Endodermal cell (in vitro differentiated cells): ENCODE measurements around the gene LRRC27. TPM values are rescaled to one million over a fixed set of nuclear protein-coding genes. Genes with fewer than 3 reads are reported as not detected.
A peak's percentile ranks its signal among the peaks of the same experiment; 100 is the strongest.

Experiments
- DNase-seq: peaks from one replicate; pipeline ENCODE4 v3.0.0-alpha.2; 2017
- H3K27ac ChIP-seq: 2 replicates; pipeline ENCODE4 v1.5.1; 2013; ENCODE audit warnings: mild to moderate bottlenecking, low read depth, low read length, moderate library complexity
- H3K27me3 ChIP-seq: 2 replicates; pipeline ENCODE4 v1.6.1; 2013; ENCODE audit warnings: mild to moderate bottlenecking, low read length, moderate library complexity; ENCODE audit not compliant: insufficient read depth, control insufficient read depth, poor library complexity, severe bottlenecking
- H3K36me3 ChIP-seq: 2 replicates; pipeline ENCODE4 v1.7.0; 2013; ENCODE audit warnings: mild to moderate bottlenecking, low read length, moderate library complexity; ENCODE audit not compliant: control insufficient read depth, insufficient read depth
- H3K4me1 ChIP-seq: one replicate; pipeline ENCODE4 v1.7.0; 2013; ENCODE audit warnings: low read length; ENCODE audit not compliant: control insufficient read depth, insufficient read depth
- H3K4me3 ChIP-seq: 2 replicates; pipeline ENCODE4 v1.5.1; 2013; ENCODE audit warnings: mild to moderate bottlenecking, low read length, moderate library complexity
- H3K9ac ChIP-seq: 2 replicates; pipeline ENCODE4 v1.6.1; 2013; ENCODE audit warnings: mild to moderate bottlenecking, low read length, moderate library complexity; ENCODE audit not compliant: poor library complexity, severe bottlenecking; ENCODE audit errors: extremely low read depth
- H3K9me3 ChIP-seq: 2 replicates; pipeline ENCODE4 v1.6.1; 2013; ENCODE audit warnings: mild to moderate bottlenecking, low read length, moderate library complexity; ENCODE audit not compliant: control insufficient read depth
- H3K27ac Mint-ChIP-seq: 2 replicates; pipeline ENCODE4 v1.8.0; 2020; ENCODE audit warnings: mixed read lengths
- H3K27me3 Mint-ChIP-seq: 2 replicates; pipeline ENCODE4 v1.8.0; 2021; ENCODE audit warnings: mild to moderate bottlenecking, mixed read lengths; ENCODE audit not compliant: insufficient read depth
- H3K36me3 Mint-ChIP-seq: 2 replicates; pipeline ENCODE4 v1.8.0; 2020; ENCODE audit warnings: low read depth, mixed read lengths
- H3K4me1 Mint-ChIP-seq: 2 replicates; pipeline ENCODE4 v1.8.0; 2020; ENCODE audit warnings: mixed read lengths
- H3K4me3 Mint-ChIP-seq: 2 replicates; pipeline ENCODE4 v1.8.0; 2020; ENCODE audit warnings: mild to moderate bottlenecking, moderate library complexity, mixed read lengths
- H3K9me3 Mint-ChIP-seq: 2 replicates; pipeline ENCODE4 v1.8.0; 2020; ENCODE audit warnings: mild to moderate bottlenecking, mixed read lengths
- CTCF ChIP-seq: fragments of 200-600 bp; sonication (generic); conservative IDR thresholded peaks from 2 replicates; pipeline ENCODE4 v1.5.0; 2021; ENCODE audit warnings: antibody characterized with exemption, mild to moderate bottlenecking
- WGBS, 2 experiments: methylation state at CpG; one replicate each; pipeline versions ENCODE4 v1.1.5 to v1.1.7; 2013; ENCODE audit warnings: missing lambda C conversion rate in 2 of 2, mixed read lengths in 1 of 2; ENCODE audit not compliant: insufficient coverage in 1 of 2, insufficient read length in 1 of 2; 5-methylcytosine and 5-hydroxymethylcytosine counted together
- total RNA-seq, 2 donors: library from RNA; stranded (reverse); fragmentation: NEBNext Ultra II Directional in 1 of 2; extraction: Animal tissue kit (Norgen Biotek cat#: 25700) in 1 of 2; gene quantifications; 2 replicates in 1 of 2; 3 replicates in 1 of 2; pipeline ENCODE4 v1.2.1, GENCODE V29; 2021

Gene LRRC27
- total RNA-seq, 2 donors from 2014 or later: 10.3 to 14.6 TPM

DNA sequence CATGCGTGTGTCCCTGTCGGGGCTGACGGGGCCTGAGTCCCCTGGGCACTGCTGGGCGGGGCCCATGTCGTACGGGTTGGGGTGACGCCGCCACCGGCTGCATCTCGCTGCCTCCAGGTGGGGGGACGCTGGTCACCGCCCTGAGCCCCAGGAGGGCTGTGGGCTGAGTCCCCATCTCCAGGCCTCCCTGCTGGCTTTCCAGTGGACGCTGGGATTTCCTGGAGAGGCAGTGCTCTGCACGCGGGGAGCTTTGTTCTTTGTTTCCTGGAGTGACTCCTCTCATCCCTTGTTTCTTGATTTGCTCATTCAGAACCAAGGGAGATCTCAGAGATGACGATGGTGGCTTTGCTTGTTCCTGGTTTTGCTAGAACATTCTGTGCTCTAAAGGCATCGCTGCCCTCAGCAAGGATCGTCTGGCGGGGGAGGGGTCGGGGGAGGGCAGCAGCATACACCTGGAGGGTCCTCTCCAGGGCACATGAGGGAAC lies 86.0 kb downstream of the LRRC27 start:
- no peaks in the 10 kb centered on the region for H3K36me3 ChIP-seq
- H3K4me3 ChIP-seq: no peak overlapping the region
- peaks cover 22% of the 10 kb centered on the region for H3K4me1 Mint-ChIP-seq
- H3K4me1 ChIP-seq: peaks cover 11% of the 10 kb centered on the region
- no peak for DNase-seq
- peaks cover 5% of the 10 kb centered on the region for H3K36me3 Mint-ChIP-seq
- H3K27ac ChIP-seq: no peak overlapping the region
- no peaks in the 10 kb centered on the region for H3K9me3 ChIP-seq
- no peak overlapping the region for H3K9ac ChIP-seq
- no peaks in the 10 kb centered on the region for H3K27me3 Mint-ChIP-seq
- no peaks in the 10 kb centered on the region for H3K9me3 Mint-ChIP-seq
- H3K27me3 ChIP-seq: no peaks in the 10 kb centered on the region
- WGBS, 2 experiments: 80 to 86% methylated on average over 18 to 20 of the region's 20 CpGs
- H3K4me3 Mint-ChIP-seq: no peak overlapping the region
- TF ChIP-seq CTCF: no peak
- H3K27ac Mint-ChIP-seq: peak overlapping the region; percentile 84

DNA sequence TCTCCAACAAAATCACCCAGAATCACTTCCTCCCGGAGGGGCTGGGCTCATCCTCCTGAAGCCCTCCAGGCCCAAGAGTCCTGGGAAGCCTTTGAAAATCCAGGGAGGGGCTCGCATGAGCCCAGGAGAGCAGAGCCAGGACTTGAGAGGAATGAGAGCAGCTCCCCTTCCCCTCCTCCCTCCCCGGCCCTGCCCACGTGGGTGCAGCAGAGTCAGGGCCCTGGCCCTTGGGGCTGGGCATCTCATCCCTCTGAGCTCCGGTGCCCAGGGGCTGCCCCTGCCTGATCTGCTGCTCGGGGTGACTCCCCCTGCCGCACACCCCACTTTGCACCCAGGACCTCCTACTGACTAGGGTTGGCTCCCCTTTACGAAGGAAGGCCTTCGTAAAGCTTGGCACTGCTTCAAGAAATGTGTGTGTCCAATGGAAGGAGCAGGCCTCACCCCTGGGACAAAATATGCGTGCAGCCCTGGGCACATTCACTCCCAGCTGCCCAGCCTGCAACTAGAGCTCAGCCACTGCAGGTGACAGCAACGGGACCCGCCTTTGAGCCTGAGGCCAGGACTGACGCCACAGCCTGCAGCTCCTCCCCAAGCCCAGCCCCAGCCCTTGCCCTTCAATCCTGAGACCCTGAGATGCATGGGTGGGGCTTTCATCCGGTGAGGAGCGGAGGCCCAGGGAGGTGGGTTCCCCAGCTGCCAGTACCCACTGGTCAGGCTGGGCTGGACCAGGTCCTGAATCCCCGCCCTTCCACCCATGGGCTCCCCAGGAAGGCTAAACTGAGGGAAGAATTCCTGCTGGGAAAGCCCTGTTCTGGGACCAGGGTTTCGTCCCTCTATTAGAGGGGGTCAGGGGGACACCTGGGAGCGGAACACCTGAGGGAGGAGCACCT lies 86.8 kb downstream of the LRRC27 start:
- H3K4me3 Mint-ChIP-seq: no peak overlapping the region
- peak overlapping the region; percentile 30 for H3K27ac ChIP-seq
- H3K4me3 ChIP-seq: no peak overlapping the region

More for the DNA sequence above, 86.8 kb downstream of the LRRC27 start:
- H3K4me1 ChIP-seq: peaks cover 11% of the 10 kb centered on the region
- Mint-ChIP-seq H3K9me3 (no peaks in the 10 kb centered on the region), H3K36me3 (peaks cover 5% of the 10 kb centered on the region), H3K27ac (peak overlapping the region; percentile 85), H3K27me3 (no peaks in the 10 kb centered on the region), H3K4me1 (peaks cover 22% of the 10 kb centered on the region)
- H3K27me3 ChIP-seq: no peaks in the 10 kb centered on the region
- peak; percentile 96 for DNase-seq
- H3K9me3 ChIP-seq: no peaks in the 10 kb centered on the region
- no peak for TF ChIP-seq CTCF
- WGBS, 2 experiments: 55 to 61% methylated on average over 12 to 18 of the region's 18 CpGs
- no peak overlapping the region for H3K9ac ChIP-seq
- no peaks in the 10 kb centered on the region for H3K36me3 ChIP-seq
